CD4-positive, alpha-beta T cell treated with Interleukin-1 beta for 1 hour (primary cell): ENCODE data around the gene BRD3.

ENCODE experiments used
- DNase-seq, 2 donors: peaks; one replicate each; pipeline ENCODE4 v3.0.0-alpha.2; 2020 to 2022

Gene BRD3

DNA sequence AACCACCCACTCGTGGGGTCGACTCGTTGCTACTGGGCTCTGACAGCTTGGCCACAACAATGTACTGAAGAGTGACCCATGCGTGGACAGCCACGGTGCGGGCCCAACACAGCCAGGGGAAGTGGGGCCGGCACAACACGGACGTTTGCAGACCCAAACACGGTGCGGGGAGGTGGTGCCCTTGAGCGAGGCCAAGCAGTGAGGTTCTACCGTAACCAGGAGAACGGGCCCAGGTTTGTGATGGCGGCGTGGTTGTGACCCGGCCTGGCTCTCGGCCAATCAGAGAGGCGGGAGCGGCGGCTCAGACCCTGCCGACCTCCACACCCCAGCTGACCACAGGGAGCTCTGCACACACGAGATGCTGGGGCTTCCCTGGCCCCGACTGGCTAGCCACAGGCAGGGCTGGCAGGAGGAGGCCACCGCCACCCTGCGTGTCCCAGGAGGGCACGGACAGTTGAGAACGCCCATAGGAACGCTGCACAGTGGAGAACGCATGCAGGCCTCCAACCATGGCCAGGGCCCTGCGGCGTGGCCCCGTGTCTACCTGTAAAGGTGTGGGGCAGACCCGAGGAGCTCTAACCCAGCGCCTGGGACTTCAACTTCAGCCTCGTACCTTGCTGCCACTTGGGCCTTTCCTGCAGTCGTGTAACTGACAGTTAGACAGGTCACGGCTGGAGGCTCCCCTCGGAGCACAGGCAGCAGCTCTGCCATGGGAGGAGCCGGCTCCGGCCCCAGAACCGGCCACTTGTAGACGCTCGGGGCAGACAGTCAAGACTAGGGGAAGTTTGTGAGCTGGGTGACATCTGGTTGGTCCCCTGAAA is 13.7 kb downstream of the BRD3 start:
- no peak for DNase-seq

DNA sequence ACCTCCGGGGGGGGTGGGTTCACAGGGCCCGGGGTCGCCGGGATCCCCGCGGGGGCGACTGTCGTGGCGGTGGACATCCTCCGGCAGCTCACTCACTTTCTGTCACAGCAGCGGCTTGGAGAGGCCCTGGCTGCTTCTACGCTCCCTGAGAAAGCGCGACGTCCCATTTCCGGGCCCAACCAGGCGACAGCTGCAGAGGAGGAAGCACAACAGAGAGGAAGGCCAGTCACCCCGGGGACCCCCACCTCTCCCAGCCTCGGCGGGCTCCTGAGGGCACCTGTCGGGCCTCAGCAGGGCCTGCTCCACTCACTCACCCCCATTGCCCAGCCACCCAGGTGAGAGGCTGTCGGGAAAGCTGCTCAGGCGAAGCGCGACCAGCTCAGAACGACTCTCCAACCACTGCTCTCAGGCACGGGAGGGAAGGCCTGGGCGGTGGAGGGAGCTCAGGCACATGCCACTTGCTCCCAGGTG is 14.4 kb downstream of the BRD3 start:
- no peak for DNase-seq

GRCh38 chr9:134052941-134053340 is 14.9 kb downstream of the BRD3 start:
- no peak for DNase-seq

DNA sequence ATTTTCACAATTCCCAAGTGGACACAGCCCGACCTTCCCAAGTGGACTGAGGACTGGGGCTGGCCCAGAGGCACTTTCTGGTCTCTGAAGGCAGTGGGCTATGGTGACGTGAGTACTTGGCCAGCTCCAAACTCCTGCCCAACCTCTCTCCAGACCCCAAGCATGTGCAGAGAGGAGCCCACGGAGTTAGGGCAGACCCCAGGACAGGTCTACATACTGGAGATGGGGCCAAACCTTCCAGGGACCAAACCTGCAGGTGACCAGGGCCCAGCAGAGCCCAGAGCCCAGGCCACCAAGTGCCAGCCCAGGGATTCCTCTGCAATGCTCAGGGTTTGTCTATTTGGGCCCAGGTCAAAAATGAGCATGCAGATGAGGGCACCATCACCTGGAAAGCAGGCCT is 15.3 kb downstream of the BRD3 start:
- DNase-seq = no peak

DNA sequence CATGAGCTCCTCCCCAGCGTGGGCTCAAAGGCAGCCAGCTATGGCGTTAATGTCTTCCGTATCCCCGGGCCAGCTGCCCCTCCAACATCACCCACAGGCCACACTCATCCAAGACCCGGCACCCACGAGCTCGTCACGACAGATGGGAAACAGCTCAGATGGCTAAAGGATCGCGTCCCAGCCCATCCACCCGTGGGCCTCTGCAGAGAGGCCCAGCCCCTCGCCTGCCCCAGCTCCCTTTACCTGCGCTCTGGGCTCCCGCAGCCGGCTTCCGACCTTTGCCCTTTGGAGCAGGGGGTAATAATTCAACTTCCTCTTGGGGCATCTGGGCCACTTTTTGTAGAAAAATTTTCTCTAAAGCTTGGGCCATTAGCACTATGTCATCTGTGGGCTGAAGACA is 16.5 kb downstream of the BRD3 start:
- DNase-seq = no peak

DNA sequence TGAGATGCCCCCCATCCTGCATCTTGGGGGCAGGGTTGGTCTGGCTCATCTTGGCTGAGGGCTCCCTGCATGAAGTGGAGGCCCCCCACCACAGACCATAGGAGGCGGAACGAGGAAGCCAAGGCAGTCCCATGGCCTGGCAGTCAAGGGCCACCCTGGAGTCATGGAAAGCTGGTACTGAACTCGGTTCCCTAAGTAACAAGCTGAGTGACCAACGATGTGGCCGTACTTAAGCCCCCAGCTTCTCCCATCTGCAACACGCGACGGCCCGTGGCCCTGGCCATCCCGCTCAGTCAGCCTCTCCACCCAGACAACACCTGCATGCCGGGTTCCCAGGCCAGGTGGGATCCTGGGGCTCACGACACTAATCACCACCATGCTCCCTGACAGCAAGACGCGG is 17.1 kb downstream of the BRD3 start:
- DNase-seq = no peak

- no peak for DNase-seq
Measured at GRCh38 chr9:134049772-134050588, 17.8 kb downstream of the BRD3 start.

- no peak for DNase-seq
Measured at GRCh38 chr9:134049236-134049635, 18.6 kb downstream of the BRD3 start.

DNA sequence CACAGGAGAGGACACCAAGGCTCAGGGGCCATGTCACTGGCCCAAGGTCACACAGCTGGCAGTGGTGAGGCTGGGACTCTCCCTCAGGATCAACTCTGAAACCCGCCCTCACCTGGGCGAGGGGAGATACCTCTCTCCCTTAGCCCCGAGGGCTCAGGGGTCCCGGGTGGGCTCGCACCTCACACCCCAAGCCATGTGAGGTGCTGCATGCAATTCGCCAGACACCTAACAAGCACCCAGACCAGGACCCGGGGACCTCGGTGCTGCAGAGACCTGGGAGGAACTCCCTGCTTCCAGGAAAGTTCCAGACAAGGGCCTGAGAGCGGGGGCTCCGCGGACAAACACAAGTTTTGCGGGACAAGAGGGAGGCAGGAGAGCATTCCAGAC is 19.3 kb downstream of the BRD3 start:
- no peak for DNase-seq

DNA sequence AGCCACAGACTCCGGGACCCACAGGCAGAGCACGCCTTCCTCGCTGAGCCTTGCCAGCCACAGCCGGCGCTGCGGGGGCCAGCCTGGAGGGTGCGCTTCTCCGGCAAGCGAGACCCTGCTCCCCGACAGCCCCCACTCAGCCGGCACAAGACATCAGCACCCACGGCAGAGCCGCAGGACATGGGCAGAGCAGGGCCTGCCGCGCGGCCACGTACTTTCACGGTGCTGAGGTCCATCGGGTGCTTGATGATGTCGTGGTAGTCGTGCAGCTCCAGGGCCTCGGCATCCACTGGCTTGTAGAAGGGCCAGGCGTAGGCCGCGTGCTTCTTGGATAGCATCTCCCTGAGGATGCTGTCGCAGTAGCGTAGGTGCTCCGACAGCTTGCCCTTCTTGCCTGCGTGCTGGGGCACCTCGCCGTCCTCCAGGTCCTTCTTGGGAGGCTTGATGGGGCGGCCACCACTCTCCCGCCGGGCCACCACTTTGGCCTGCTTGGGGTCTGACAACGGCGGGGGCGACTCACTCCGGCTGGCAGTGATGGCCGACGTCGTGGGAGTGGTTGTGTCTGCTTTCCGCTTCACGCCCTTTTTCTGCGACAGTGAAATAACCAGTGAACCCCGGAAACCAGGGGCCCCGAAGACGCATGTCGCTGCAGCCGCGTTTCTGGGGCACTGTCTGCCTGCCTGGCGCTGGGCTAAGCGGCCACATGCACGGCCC is 19.8 kb downstream of the BRD3 start:
- no peak for DNase-seq

DNA sequence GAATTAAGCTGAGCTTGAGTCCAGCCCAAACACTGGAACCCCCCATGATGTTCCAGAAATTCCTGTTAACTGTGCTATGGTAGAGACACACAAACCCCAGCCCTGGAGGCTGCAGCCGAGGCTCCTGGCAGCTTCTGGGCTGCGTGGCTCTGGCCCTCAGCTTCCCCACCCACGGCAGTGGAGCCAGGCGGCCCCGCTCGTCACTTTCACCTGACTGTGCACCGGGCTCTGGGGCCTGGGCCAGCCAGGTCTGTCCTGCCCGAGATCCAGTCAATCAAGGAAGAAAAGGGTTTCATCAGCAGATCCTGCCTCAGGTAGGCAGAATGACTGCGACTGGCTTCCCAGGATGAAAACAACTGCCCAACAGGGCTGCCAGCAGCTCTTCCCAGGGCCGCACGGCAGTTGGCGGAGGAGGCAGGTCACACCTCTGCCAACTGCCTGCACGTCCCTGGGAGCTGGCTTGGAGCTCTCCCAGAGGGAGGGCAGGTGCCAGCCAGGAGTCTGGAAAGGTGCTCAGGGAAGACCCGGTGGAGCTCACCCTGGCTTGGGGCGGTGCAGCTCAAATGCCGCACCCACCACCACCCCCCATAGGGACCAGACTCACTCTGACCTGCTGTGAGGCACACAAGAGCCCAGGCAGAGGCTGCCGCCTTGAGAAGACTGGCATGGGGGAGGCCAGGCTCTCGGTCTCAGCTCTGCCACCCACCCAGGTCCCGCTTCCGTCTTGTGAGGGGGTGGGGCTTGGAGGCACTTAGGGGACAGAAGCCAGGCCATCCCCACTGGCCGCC is 20.7 kb downstream of the BRD3 start:
- DNase-seq = no peak

DNA sequence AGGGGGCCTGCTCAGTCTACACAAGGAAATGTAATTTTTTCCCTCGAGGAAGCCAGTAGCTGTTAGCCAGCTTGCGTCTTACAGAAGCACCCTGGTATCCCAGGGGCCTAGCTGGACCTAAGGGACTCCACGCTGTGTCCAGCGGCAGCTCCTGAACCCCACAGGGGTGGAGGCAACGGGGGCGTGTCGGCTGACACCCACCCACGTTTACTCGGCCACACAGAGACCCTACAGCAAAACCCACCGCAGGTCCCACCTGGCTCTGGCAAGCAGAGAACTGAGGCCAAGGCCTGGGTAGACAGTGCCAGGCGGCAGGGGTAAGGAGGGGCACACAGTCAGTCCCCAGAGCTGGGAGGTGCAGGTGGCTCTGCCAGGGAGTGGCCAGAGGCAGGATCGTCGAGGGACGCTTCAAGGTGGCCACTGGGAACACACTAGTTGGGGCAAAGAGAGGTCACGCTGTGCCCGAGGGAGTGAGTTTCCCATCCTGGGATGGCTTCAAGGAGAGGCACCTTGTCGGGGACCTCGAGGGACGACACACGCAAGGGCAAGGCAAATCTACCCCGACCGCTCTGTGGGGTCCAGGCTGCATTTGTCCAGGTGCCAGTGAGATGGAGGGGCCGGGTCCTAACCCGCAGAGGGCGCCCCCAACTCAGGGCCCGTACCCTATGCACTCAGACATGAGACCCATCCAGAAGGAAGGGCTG is 21.8 kb downstream of the BRD3 start:
- no peak for DNase-seq

- DNase-seq = no peak
Measured at GRCh38 chr9:134044944-134045343, 22.9 kb downstream of the BRD3 start.

GRCh38 chr9:134043531-134043988 is 24.3 kb downstream of the BRD3 start:
- no peak for DNase-seq

- DNase-seq = no peak
Measured at GRCh38 chr9:134041649-134041962, 26.2 kb downstream of the BRD3 start.

- no peak for DNase-seq
Measured at GRCh38 chr9:134040781-134041648, 26.8 kb downstream of the BRD3 start.

DNA sequence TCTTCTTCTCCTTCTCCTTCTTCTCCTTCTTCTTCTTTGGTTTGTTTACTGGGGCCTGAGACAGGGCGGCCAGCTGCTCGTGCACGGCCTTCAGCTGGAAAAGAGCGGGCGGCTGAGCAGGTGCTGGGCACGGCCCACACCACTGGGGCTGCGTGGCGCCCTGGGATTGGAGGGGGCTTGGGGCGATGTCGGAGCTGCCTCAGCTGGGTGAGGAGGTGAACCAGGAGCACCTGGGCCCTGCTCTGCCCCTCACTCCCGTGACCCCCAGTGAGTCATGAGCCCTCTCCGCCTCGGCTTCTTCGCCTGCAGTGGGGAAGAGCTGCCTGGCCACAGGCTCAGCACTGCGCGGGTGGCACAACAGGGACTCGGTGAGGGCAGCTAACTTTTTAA is 27.7 kb downstream of the BRD3 start:
- DNase-seq = no peak

- no peak for DNase-seq
Measured at GRCh38 chr9:134039386-134040175, 28.2 kb downstream of the BRD3 start.

DNA sequence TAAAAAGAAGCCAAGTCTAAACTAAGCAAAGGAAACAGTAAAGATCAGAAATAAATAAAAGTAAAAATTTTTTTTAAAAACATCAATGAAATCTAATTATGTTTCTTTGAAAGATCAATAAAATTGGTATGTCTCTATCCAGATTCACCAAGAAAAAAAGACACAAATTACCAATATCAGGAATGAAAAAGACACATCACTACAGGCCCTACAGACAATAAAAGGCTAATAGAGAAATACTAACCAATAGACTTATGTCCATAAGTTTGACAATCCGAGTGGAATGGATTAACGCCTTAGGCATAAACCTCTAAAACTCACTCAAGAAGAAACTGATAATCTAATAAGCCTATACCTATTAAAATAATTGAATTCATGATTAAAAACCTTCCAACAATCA is 30.2 kb downstream of the BRD3 start:
- DNase-seq = no peak

GRCh38 chr9:134036130-134036529 is 31.7 kb downstream of the BRD3 start:
- DNase-seq = no peak
